Panc1 (cell line): ENCODE measurements around the gene CACUL1. TPM values are rescaled to one million over a fixed set of nuclear protein-coding genes. Genes with fewer than 3 reads are reported as not detected.

Experiments used
- ATAC-seq: fragments of 200-7000 bp; cut with Tn5 transposase; 2 replicates; pipeline ENCODE4 v1.9.1; 2020; ENCODE audit warnings: mild to moderate bottlenecking, moderate library complexity
- BruUV-seq: library from RNA; stranded (reverse); fragments of 400-500 nt; replicated peaks from 2 replicates; lab custom pipeline; 2021; lab: Mats Ljungman, UMichigan
- CTCF ChIA-PET: fragments of 300-600 bp; sonication (Branson Sonifier 250); formaldehyde crosslinking; loops from one replicate; lab custom pipeline; 2022; ENCODE audit warnings: antibody characterized with exemption; lab: Charles Lee
- POLR2A ChIA-PET: fragments of 300-600 bp; sonication (Branson Sonifier 250); formaldehyde crosslinking; loops from one replicate; lab custom pipeline; 2022; ENCODE audit warnings: antibody characterized with exemption; lab: Charles Lee
- DNase-seq: peaks from one replicate; pipeline ENCODE4 v3.0.0-alpha.2; 2010; ENCODE audit warnings: low read depth, low spot score
- H3K27ac ChIP-seq: 2 replicates; pipeline ENCODE4 v1.5.1; 2011; ENCODE audit warnings: mild to moderate bottlenecking, low read length, inconsistent platforms
- H3K27me3 ChIP-seq: fragments of 200-500 bp; sonication (Bioruptor generic); 2 replicates; pipeline ENCODE4 v1.6.0; 2014; ENCODE audit warnings: low read length, inconsistent platforms; ENCODE audit not compliant: control insufficient read depth, insufficient read depth
- H3K36me3 ChIP-seq: fragments of 200-500 bp; sonication (Bioruptor generic); 2 replicates; pipeline ENCODE4 v1.5.1; 2014; ENCODE audit warnings: inconsistent platforms, mild to moderate bottlenecking, low read length, moderate library complexity; ENCODE audit not compliant: control insufficient read depth, insufficient read depth
- H3K4me1 ChIP-seq: 2 replicates; pipeline ENCODE4 v1.5.1; 2011; ENCODE audit warnings: inconsistent platforms, mild to moderate bottlenecking, low read length, moderate library complexity; ENCODE audit not compliant: control insufficient read depth, insufficient read depth
- H3K4me3 ChIP-seq, 2 experiments: 2 replicates each; pipeline ENCODE4 v1.5.1; 2011 to 2012; ENCODE audit warnings: low read depth in 2 of 2, low read length in 2 of 2, mild to moderate bottlenecking in 2 of 2, inconsistent platforms in 1 of 2, moderate library complexity in 1 of 2
- H3K9me3 ChIP-seq: fragments of 200-500 bp; sonication (Bioruptor generic); 2 replicates; pipeline ENCODE4 v1.5.1; 2014; ENCODE audit warnings: low read depth, mild to moderate bottlenecking, inconsistent platforms, low read length, moderate library complexity; ENCODE audit not compliant: control insufficient read depth, insufficient read depth
- CTCF ChIP-seq: fragments of 450-650 bp; IDR thresholded peaks from 2 replicates; pipeline ENCODE4 v1.5.1; 2017; ENCODE audit warnings: mild to moderate bottlenecking
- POLR2AphosphoS5 ChIP-seq: IDR thresholded peaks from 2 replicates; pipeline ENCODE4 v1.6.1; 2012; ENCODE audit warnings: mild to moderate bottlenecking, low read depth, low read length, moderate library complexity
- REST ChIP-seq, 2 experiments: IDR thresholded peaks; 2 replicates each; pipeline ENCODE4 v1.6.1; 2011 to 2012; ENCODE audit warnings: low read depth in 2 of 2, control low read depth in 1 of 2, low read length in 1 of 2, mild to moderate bottlenecking in 1 of 2, moderate library complexity in 1 of 2; ENCODE audit not compliant: insufficient read depth in 1 of 2
- SIN3A ChIP-seq: IDR thresholded peaks from 2 replicates; pipeline ENCODE4 v1.6.1; 2012; ENCODE audit warnings: low read depth, mild to moderate bottlenecking, low read length, moderate library complexity, borderline replicate concordance; ENCODE audit not compliant: insufficient read depth
- TCF7L2 ChIP-seq: IDR thresholded peaks from 2 replicates; pipeline ENCODE4 v1.6.1; 2011; ENCODE audit warnings: mild to moderate bottlenecking, low read depth, low read length, inconsistent platforms
- in situ Hi-C: cut with HindIII; loops from 2 replicates; pipeline ENCODE4 v1.10.0; 2016; ENCODE audit warnings: low sequenced_read_pairs, low pct_unique_long_range_greater_than_20kb
- intact Hi-C: fragments of 100-400 bp; cut with micrococcal nuclease; formaldehyde crosslinking; loops from one replicate; pipeline ENCODE4 v1.10.0; 2022; ENCODE audit not compliant: unreplicated experiment
- total RNA-seq: library from RNA; stranded (reverse); gene quantifications from one replicate; pipeline ENCODE4 v1.2.1, GENCODE V29; 2021; ENCODE audit not compliant: unreplicated experiment

CACUL1 gene
- total RNA-seq, 1 experiment from 2014 or later = 44.1 TPM

- Histone ChIP-seq H3K36me3 (peaks cover 4% of the 10 kb centered on the region; the same call in 1 of the 2 replicates), H3K4me1 (no peaks in the 10 kb centered on the region), H3K27ac (no peak overlapping the region), H3K27me3 (no peaks in the 10 kb centered on the region), H3K4me3 (no peak overlapping the region), H3K9me3 (no peaks in the 10 kb centered on the region)
- in situ Hi-C loops = loop anchor here (25.0 kb wide), 1 partner anchor 117 kb away; the partner anchor contains the start of gene PRLHR
- DNase-seq (no peak), ATAC-seq (no peak)
- BruUV-seq = no TSS peak
- ChIA-PET CTCF (interaction anchor here (0.7 kb wide), 1 partner anchor 17 kb away, joined by 3 read pairs; no protein-coding TSS in a partner anchor), POLR2A (interaction anchor here (0.6 kb wide), 1 partner anchor 24 kb away, joined by 4 read pairs; no protein-coding TSS in a partner anchor)
- TF ChIP-seq CTCF (no peak), POLR2AphosphoS5 (no peak), REST (IDR thresholded peaks at IDR 0.05; ENCODE audit: insufficient read depth in 1 of 2, low read depth in 2 of 2, low read length in 1 of 2) (no peak), TCF7L2 (no peak), SIN3A (no peak)
- intact Hi-C loops = no loop called here
These were observed 50.1 kb downstream of the CACUL1 start for GRCh38 chr10:118704711-118705110.

GRCh38 chr10:118701529-118702323, 53.0 kb downstream of the CACUL1 start:
- H3K27me3 ChIP-seq = no peaks in the 10 kb centered on the region
- ATAC-seq (no peak), DNase-seq (no peak)
- no peak overlapping the region for H3K27ac ChIP-seq
- H3K9me3 ChIP-seq = no peaks in the 10 kb centered on the region
- no peak overlapping the region for H3K4me3 ChIP-seq
- peaks cover 4% of the 10 kb centered on the region; the same call in 1 of the 2 replicates for H3K36me3 ChIP-seq
- in situ Hi-C loops (loop anchor here (25.0 kb wide), 1 partner anchor 114 kb away; the partner anchor contains the start of gene PRLHR), intact Hi-C loops (no loop called here)
- H3K4me1 ChIP-seq = no peaks in the 10 kb centered on the region
- CTCF ChIA-PET = no interaction called here
- no TSS peak for BruUV-seq
- POLR2A ChIA-PET = interaction anchor here (0.5 kb wide), 1 partner anchor 280 kb away, joined by 6 read pairs; no protein-coding TSS in a partner anchor
- no peak for TF ChIP-seq TCF7L2
- no peak for TF ChIP-seq SIN3A
- TF ChIP-seq REST (IDR thresholded peaks at IDR 0.05; ENCODE audit: insufficient read depth in 1 of 2, low read depth in 2 of 2, low read length in 1 of 2) = no peak
- TF ChIP-seq CTCF = no peak
- no peak for TF ChIP-seq POLR2AphosphoS5
